Fibroblast of the aortic adventitia (primary cell): Measurements from ENCODE around the gene UNC79. TPM values are rescaled to one million over a fixed set of nuclear protein-coding genes. Genes with fewer than 3 reads are reported as not detected.

ENCODE experiments used
- DNase-seq: peaks from one replicate; pipeline ENCODE4 v3.0.0-alpha.2; 2010; ENCODE audit warnings: low read depth
- H3K4me3 ChIP-seq: 2 replicates; pipeline ENCODE4 v1.5.1; 2011; ENCODE audit warnings: low read depth, mild to moderate bottlenecking, control low read depth, low read length, moderate library complexity
- total RNA-seq: library from RNA; depleted of rRNA; stranded (reverse); fragments of >200 nt; gene quantifications from 2 replicates; pipeline ENCODE4 v1.2.3, GENCODE V29; 2012; ENCODE audit warnings: low replicate concordance
- TF ChIP-seq, protein P1 (sequence below): IDR thresholded peaks from 2 replicates; pipeline ENCODE4 v1.5.1; 2011; ENCODE audit warnings: mild to moderate bottlenecking, low read length, control low read depth, inconsistent platforms; ENCODE audit not compliant: insufficient read depth

Gene UNC79
- total RNA-seq, 1 donor: 0.09 TPM

DNA sequence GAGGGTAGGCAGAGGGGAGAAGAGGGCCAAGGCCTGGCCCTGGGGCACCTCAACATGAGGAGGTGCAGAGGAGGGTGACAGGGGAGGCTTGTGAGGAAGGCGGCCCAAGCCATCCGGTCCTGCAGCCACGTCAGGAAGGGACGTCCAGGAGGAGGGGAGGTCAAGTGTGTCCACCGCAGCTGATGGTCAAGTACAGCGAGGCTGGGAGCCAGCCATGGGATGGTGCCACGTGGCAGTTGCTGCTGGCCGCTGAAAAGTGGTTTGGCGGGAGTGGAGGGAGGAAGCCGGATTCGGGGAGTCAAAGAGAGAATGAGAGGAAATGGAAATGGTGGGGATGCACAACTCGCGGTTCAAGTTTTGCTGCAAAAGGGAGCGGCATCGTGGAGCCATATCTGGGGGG is 316.4 kb downstream of the UNC79 start:
- H3K4me3 ChIP-seq: no peak overlapping the region
- TF ChIP-seq, protein P1, sequence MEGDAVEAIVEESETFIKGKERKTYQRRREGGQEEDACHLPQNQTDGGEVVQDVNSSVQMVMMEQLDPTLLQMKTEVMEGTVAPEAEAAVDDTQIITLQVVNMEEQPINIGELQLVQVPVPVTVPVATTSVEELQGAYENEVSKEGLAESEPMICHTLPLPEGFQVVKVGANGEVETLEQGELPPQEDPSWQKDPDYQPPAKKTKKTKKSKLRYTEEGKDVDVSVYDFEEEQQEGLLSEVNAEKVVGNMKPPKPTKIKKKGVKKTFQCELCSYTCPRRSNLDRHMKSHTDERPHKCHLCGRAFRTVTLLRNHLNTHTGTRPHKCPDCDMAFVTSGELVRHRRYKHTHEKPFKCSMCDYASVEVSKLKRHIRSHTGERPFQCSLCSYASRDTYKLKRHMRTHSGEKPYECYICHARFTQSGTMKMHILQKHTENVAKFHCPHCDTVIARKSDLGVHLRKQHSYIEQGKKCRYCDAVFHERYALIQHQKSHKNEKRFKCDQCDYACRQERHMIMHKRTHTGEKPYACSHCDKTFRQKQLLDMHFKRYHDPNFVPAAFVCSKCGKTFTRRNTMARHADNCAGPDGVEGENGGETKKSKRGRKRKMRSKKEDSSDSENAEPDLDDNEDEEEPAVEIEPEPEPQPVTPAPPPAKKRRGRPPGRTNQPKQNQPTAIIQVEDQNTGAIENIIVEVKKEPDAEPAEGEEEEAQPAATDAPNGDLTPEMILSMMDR: no peak
- DNase-seq: no peak

DNA sequence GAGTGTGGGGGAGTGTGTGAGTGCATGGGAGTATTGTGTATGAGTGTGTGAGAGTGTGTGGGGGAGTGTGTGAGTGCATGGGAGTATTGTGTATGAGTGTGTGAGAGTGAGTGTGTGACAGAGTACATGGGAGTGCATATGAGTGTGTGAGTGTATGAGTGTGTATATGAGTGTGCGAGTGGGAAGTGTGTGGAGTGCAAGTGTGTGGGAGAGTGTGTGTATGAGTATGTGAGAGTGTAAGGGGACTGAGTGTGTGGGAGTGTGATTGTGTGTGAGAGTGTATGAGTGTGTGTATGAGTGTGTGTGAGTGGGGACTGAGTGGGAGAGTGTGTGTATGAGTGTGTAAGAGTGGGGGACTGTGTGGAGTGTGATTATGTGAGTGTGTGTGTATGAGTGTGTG is 316.8 kb downstream of the UNC79 start:
- TF ChIP-seq, protein P1: no peak
- no peak for DNase-seq
- H3K4me3 ChIP-seq: no peak overlapping the region

DNA sequence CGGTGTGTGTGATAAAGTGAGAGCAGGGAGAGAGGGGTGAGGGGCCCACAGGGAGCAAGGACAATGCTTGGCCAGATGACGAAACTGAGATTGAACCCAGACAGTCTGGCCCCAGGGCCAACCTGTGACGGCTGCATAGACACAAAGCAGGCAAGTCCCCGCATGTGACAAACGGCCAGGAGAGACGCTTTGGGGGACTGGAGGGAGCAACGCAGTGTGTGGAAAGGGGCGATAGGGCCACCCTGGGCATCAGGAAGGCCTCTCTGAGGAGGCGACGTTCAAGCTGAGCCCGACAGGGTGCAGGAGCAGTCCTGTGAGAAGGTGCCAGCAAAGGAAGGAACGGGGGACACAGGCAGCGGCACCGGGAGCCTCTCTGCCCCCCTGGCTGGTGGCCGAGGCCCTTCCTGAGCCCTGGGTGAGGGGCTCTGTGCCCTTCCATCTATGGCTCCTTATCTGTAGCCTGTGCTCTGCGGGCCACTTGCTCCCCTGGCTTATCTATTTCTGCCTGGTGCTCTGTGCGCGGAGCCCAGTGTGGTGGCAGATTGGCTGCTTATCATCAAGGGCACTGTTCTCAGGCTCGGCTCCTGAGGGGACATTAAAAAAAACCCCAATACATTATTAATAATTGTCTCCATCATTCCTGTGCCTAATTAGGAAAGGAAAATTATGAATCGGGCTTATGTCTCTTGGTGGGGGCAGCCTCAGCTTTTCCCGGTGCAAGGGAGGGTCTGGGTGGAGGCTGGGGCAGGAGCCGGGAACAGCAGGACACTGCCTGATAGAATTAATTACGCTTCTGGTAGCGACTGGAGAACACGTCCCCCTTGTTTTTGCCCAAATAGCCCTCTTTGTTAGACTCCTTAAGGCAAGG is 317.7 kb downstream of the UNC79 start:
- no peak for DNase-seq
- no peak overlapping the region for H3K4me3 ChIP-seq
- TF ChIP-seq, protein P1: no peak

DNA sequence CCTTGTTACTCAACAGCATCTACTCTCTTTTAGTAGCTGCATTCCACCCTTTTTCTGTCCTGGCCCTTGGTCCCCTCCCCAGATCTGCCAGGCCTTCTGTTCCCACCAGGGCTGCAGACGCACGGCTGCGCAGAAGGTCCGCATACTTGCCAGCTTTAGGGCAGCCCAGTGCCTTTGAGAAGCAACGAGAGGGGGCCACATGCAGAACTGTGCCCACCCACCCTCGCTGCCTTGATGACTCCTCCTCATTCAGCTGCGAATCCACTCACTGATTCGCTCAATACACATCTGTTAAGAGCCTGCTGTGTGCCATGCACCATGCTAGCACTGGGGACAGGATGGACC is 318.3 kb downstream of the UNC79 start:
- no peak overlapping the region for H3K4me3 ChIP-seq
- TF ChIP-seq, protein P1: no peak
- no peak for DNase-seq

DNA sequence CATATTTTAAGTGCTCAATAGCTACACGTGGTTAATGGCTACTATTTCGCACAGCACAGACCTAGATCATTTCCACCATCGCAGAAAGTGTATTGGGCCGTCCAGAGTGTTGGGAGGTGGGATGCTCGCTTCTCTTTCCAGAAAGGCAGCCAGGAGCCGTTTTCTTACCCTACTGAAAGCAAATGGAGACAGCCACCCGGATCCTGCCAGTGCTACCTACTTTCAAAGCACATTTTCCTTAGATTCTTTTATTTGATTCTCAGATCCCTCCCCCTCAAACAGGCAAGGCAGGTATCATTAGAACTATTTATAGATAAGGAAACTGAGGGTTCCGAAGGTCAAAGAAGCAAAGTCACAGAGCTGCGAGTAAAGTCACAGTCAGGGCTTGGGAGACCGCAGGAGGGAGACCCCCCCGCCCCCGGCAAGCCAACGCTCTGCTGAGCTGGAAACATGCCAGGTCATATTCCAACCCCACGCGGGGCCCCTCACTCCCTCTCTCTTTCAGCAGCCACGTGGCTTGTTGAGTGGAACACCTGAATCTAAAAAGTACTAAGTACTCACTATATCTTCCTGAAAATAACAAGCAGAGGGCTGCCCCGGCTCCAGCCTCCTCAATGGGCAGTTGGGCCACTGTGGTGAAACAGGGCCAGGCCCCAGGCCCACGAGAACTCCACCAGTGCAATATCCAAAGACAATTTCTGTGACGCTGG is 321.4 kb downstream of the UNC79 start:
- no peak overlapping the region for H3K4me3 ChIP-seq
- TF ChIP-seq, protein P1: no peak
- no peak for DNase-seq

DNA sequence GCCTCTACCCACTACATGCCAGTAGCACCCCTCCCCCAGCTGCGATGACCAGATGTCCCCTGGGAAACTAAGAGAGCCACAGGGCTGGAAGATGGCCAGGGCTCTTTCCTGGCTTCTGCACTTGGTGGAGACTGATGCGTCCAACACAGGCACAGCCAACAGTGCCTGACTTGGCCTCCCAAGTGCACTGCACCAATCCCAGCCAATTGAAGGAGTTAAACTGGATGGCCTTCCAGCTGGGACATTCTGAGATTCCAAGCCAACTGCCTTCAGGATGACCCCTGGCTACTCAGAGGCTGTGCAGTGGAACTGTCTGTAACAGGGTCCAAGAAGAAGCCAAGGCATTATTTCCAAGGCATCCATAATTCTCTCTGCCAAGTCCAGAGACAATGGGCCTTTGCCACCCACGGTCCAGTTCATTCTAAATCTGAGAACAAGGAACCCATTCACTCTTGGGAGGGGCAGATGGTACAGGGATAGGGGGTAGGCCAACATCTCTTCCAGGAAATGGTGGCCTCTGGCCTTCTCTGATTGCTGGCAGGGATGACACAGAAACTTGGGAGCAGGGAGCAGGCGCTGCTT is 322.3 kb downstream of the UNC79 start:
- no peak for DNase-seq
- no peak overlapping the region for H3K4me3 ChIP-seq
- TF ChIP-seq, protein P1: no peak
